ENCODE results near the gene CNNM3.

Gene CNNM3

DNA sequence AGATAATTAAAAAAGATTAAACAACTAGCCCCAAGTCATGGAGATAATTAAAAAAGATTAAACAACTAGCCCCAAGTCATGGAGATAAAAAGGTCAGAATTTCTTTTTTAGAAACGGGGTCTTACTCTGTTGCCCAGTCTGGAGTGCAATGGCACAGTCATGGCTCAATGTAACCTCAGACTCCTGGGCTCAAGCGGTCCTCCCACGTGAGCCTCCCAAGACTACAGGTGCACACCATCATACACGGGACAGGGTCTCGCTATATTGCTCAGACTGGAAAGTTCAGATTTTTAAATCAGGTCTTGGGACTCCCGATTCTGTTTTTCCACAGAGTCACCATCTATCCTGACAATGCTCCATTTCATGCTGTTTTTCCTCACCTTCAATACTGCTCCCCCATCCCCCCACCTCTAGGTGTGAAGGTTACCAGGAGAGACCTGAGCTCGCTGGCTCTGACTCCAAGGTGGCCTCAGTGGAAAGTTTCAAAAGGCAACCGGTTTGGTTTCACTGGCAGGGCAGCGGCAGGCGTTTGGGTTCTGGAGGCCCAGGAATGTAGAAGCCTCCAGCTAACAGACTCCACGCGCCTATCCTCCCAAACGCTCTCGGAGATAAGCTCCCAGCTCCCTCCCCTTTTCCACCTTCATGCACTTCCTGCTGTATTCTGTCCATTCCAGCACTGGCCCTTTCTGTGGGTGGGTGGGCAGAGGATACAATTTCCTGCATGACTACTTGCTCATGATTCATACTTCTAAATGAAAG lies 56.7 kb downstream of the CNNM3 start:
- TF ChIP-seq, protein P1, sequence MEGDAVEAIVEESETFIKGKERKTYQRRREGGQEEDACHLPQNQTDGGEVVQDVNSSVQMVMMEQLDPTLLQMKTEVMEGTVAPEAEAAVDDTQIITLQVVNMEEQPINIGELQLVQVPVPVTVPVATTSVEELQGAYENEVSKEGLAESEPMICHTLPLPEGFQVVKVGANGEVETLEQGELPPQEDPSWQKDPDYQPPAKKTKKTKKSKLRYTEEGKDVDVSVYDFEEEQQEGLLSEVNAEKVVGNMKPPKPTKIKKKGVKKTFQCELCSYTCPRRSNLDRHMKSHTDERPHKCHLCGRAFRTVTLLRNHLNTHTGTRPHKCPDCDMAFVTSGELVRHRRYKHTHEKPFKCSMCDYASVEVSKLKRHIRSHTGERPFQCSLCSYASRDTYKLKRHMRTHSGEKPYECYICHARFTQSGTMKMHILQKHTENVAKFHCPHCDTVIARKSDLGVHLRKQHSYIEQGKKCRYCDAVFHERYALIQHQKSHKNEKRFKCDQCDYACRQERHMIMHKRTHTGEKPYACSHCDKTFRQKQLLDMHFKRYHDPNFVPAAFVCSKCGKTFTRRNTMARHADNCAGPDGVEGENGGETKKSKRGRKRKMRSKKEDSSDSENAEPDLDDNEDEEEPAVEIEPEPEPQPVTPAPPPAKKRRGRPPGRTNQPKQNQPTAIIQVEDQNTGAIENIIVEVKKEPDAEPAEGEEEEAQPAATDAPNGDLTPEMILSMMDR (IDR thresholded peaks at IDR 0.05; ENCODE audit: insufficient read depth, low read length, poor library complexity, severe bottlenecking): no peak
- Histone ChIP-seq H3K27me3 (replicated peaks; ENCODE audit: control insufficient read depth, insufficient read depth, low read length) (no peaks in the 10 kb centered on the region), H3K36me3 (ENCODE audit: control insufficient read depth, insufficient read depth, low read length) (no peaks in the 10 kb centered on the region), H3K4me3 (replicated peaks; ENCODE audit: low read depth, low read length) (no peak overlapping the region)
- no peak for DNase-seq (ENCODE audit: extremely low read depth, insufficient read length)

DNA sequence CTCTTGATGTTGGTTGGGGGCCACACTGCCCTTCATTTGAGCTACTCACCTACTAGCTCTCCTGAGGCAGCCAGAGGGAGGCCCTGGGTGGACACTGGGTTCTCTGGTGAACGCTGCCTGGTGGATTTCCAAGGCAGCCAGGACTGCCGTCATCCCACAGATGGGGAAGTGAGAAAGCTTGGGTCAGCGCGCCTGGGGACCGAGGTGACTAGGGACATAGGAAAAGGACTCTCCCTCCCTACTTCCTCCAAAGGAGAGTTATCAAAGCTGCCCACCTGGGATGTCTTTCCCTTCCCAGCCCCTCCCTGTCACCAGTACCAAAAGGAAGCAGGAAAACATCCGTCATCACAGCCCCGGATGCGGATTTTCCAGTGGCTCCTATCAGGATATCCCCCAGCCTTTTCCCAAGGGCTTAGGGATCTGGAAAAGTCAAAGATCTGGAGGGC lies 57.6 kb downstream of the CNNM3 start:
- Histone ChIP-seq H3K27me3 (replicated peaks; ENCODE audit: control insufficient read depth, insufficient read depth, low read length) (no peaks in the 10 kb centered on the region; the same call in 1 of the 2 replicates), H3K4me3 (replicated peaks; ENCODE audit: low read depth, low read length) (no peak overlapping the region), H3K36me3 (ENCODE audit: control insufficient read depth, insufficient read depth, low read length) (no peaks in the 10 kb centered on the region)
- TF ChIP-seq, protein P1 (IDR thresholded peaks at IDR 0.05; ENCODE audit: insufficient read depth, low read length, poor library complexity, severe bottlenecking): no peak
- no peak for DNase-seq (ENCODE audit: extremely low read depth, insufficient read length)

DNA sequence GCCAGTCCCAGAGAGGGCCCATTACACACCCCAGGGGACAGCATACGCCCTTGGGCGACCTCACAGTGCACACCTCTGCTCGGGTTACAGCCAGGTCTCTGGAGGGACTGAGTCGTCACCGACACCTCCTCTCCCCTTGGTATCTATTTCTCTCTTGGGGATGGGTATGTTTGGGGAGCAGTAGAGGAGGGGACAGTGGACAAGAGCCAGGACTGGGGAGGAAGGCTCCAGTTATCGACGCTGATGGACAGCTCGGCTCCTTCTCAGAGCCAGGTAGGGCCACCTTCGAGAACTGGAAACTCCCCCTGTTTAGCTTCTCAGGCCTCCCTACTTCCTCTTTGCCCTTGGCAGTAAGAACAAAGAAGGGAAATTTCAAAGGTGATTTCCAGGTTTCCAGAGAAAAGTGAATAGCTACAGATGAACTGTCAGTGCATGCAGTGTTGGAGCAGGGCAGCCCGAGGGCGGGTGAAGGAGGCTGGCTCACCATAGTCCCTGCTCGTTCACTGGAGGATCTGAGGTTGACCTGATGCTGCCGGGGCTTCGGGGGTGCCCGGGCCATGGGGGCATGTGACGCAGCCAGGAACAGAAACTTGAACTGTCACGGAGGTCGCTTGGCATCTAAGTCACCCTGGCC lies 58.2 kb downstream of the CNNM3 start:
- DNase-seq (ENCODE audit: extremely low read depth, insufficient read length): peak; percentile 76
- H3K27me3 ChIP-seq (replicated peaks; ENCODE audit: control insufficient read depth, insufficient read depth, low read length): no peaks in the 10 kb centered on the region; the same call in 1 of the 2 replicates
- H3K36me3 ChIP-seq (ENCODE audit: control insufficient read depth, insufficient read depth, low read length): no peaks in the 10 kb centered on the region
- peak overlapping the region; percentile 8; the same call in 1 of the 2 replicates for H3K4me3 ChIP-seq (replicated peaks; ENCODE audit: low read depth, low read length)
- TF ChIP-seq, protein P1 (IDR thresholded peaks at IDR 0.05; ENCODE audit: insufficient read depth, low read length, poor library complexity, severe bottlenecking): no peak

DNA sequence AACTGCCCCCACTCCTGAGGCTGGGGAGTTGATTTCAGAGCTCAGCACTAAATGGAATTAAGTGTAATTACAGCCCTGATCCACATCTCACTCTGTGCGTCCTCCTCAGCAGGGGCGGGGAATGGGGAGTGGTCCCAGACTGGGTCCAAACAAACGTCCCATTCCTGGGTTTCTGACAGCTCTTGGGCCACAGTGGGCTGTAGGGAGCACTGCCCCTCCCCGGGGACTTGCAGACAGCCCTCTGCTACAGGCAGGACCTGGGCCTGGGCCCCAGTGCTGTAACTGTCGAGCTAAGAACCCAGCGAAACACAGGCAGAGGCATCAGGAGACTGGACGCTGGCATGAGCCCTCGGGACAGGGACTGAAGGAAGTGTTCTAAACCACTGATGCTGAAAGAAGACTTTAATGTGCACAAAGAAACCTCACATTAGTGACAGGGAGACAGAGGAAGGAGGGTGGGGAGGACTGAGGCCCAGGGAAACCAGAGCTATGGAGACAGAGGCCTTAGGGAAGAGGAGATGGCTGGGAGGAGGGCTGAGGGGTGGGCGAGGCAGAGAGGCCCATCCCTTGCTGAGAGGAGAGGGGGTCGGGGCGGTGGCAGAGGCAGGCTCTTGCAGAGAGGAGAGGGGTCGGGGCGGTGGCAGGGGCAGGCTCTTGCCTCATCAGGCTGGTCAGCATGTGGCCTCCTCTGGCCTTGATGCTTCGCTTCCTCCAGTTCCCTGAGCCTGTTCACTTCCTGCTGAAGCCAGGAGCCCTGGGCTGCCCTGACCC lies 59.6 kb downstream of the CNNM3 start:
- no peak overlapping the region for H3K4me3 ChIP-seq (replicated peaks; ENCODE audit: low read depth, low read length)
- H3K27me3 ChIP-seq (replicated peaks; ENCODE audit: control insufficient read depth, insufficient read depth, low read length): no peaks in the 10 kb centered on the region; the same call in 1 of the 2 replicates
- DNase-seq (ENCODE audit: extremely low read depth, insufficient read length): no peak
- TF ChIP-seq, protein P1 (IDR thresholded peaks at IDR 0.05; ENCODE audit: insufficient read depth, low read length, poor library complexity, severe bottlenecking): no peak
- no peaks in the 10 kb centered on the region for H3K36me3 ChIP-seq (ENCODE audit: control insufficient read depth, insufficient read depth, low read length)

DNA sequence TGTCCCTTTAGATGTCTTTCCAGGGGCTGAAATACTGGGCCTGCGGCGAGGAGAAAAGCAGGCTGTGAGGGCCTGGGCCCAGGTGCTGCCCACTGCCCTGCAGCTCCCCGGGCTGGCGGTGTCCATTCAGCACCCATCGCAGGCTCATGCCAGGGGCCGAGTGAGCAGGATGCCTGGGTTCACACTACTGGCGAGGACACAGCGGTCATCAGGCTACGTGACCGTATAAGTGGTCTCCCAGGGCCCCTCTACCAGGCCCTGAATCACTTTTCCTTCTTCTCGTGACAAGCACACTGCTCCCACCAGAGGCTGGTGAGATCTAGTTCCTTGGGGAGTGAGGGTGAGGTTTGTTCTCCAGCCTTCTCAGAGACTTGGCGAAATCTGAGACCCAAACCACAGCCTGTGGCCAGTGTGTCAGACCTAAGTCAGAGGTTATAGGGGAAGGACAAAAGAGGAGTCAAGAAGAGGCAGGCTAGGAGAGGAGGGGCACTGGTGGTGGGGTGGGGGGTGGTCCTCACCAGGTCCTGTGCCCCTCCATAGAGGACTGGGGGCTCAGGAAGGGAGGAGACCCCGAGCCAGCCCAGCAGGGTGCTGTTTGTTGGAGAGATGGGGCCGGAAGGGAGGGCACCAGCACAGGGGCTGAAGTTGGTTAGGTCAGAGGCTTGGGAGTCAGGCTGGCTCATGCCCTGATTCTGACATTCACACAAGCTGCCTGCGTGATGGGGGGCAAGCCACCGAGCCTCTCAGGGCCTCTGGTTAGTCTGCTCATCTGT lies 60.4 kb downstream of the CNNM3 start:
- TF ChIP-seq, protein P1 (IDR thresholded peaks at IDR 0.05; ENCODE audit: insufficient read depth, low read length, poor library complexity, severe bottlenecking): no peak
- DNase-seq (ENCODE audit: extremely low read depth, insufficient read length): no peak
- no peaks in the 10 kb centered on the region; the same call in 1 of the 2 replicates for H3K27me3 ChIP-seq (replicated peaks; ENCODE audit: control insufficient read depth, insufficient read depth, low read length)
- no peak overlapping the region for H3K4me3 ChIP-seq (replicated peaks; ENCODE audit: low read depth, low read length)
- H3K36me3 ChIP-seq (ENCODE audit: control insufficient read depth, insufficient read depth, low read length): no peaks in the 10 kb centered on the region

All from GM06990 (cell line).